Daoy (cell line): ENCODE measurements around the gene EDAR. TPM values are rescaled to one million over a fixed set of nuclear protein-coding genes. Genes with fewer than 3 reads are reported as not detected.

ENCODE experiments used
- DNase-seq: peaks from one replicate; pipeline ENCODE4 v3.0.0-alpha.2; 2015; ENCODE audit warnings: low read depth
- total RNA-seq: library from RNA; depleted of rRNA; stranded (reverse); fragments of >200 nt; shearing (Covaris generic); gene quantifications from 2 replicates; pipeline ENCODE4 v1.2.3, GENCODE V29; 2014

EDAR gene
- total RNA-seq, 1 experiment from 2014 or later, result not detected

DNA sequence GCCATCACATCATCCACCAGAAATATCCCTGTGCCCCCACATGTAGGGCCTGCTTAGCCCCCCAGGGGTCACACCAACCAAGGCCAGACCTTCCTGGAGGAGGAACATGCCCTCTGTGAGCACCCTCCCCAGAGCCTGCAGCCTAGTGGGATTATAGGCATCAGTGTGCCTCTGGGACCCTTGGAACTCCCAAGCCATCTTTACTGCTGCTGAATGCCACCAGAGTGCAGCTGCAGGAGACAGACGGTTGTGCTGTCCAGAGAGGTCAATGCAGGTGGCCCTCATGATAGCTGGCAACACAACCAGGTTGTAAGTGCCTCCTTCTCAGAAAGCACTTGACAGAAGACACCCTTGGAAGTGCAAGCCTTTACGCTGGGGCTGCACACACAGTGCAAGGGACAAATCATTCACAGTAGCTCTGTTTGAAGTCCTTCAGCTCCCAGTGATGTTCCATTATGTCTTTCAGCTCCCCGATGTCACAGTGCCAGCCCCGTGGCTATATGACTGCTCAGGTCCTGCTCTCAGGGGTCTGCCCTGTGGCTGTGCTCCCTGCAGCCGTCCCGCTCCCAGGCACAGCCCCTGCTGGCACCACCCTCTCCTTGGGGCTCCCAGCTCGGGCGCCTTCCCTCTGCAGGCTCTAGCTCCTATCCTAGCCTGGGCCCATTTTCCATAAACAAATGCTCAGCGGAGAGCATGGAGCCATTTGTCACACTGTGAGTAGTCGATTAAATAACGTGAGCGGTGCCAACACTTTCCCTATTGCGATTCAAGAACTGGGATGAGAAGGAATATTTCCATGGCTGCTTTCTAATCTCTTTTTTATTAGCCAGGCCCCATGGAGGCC is 65.1 kb downstream of the EDAR start:
- no peak for DNase-seq

DNA sequence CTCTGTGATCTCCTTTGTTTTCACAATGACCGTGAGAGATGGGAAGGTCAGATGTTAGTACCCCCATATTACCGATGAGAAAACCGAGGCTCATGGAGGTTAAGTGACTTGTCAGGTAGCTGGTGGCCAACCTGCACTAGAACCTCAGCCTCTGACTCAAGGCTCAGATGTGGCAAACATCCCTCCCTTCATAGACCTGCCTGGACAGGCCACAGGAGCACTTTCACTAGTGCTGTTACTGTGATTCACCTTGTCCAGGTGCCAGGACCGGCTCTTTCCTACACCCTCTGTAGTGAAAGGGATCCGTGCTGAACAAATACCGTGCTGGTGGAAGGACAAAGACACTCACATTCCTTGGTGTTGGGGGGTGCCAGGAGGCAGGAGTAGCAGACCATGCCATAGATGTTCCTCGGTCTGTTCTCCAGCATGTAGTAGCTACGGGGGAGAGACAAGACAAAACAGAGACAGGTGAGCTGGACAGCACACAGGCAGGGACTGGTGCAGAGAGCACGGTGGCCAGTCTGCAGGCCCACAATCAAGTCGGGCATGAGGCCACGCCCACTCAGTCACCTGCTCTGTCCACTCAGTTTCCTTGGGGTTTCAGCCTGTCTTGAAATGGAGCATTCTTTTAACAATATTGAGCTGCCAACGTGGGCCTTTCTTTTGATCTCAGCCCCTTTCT is 65.9 kb downstream of the EDAR start:
- no peak for DNase-seq

GRCh38 chr2:108922141-108922915 is 66.7 kb downstream of the EDAR start:
- peak; percentile 62 for DNase-seq

DNA sequence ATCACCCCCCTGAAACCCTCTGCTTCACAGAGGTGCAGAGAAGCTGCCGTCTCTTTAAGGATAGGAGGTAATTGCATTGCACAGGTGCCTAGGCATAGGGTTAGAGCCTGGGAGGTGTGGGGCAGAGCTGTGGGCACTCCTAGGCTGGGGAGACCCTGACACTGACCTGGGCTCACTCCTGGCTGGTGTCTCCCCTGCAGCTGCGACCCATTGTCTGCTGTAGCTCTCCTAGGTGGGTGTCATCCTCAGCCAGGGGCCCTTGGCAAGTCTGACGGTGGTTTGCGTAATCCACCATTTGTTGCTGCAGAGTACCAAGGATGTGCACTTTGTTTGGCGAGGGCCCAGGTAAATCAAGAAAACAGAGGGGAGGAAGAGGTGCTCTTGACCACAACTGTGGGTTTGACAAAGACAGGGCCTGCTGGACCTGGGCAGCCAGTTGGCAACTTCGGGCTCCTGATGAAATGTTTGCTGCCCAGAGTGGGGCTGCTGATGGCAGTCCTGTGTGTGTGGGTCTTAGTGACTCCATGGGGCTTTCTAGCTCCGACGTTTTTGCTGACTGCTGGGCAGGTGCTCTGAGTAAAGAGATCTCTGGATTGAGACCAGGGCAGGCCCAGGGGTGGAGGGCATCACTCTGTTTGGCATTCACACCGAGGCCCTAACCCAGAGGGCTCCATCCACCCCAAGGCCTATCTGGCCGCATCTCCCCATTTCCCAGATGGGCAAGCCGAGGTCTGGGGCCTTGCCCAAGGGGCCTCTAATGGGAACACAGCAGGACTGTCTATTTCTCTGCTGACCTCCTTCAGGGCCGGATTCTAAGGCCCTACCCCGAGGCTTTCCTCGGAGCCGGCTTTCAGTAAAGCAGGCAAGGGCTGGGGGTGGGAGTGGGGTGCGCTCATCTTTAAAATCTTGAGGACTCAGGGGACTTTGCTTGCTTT is 67.7 kb downstream of the EDAR start:
- no peak for DNase-seq

GRCh38 chr2:108920686-108921085 is 68.3 kb downstream of the EDAR start:
- no peak for DNase-seq

DNA sequence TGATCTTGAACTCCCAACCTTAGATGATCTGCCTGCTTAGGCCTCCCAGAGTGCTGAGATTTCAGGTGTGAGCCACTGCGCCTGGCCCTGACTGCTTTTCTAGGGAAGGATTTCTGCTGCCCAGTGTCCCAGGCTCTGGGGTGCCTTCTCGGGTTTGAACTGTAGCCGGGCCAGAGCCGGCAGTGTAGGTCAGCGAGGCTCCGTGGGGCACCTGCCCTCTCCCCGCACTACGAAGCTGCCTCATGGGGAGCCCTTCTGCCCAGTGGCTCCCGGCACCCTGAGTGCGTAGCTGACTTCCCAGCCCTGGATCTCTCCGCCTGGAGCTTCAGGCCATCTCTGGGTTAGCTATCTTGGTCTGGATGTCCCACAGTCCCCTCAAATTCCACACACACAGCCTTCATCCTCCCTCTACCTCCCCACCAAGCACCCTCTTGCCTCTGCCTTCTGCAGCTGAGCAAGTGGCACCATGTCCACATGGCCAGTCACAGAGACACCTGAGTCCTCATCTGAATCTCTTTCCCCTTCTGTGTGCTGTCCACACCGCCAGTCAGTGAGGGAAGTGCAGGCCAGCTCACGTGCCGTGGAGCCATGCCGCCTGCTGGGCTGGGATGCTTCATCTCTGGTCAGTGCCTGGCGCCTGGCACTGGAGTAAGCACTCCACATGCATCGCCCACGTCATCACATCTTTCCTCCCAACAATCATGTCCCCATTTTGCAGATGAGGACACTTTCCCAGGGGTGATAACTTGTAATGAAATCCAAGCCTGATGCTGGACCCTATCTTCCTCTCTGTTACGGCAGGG is 69.2 kb downstream of the EDAR start:
- DNase-seq, result no peak

DNA sequence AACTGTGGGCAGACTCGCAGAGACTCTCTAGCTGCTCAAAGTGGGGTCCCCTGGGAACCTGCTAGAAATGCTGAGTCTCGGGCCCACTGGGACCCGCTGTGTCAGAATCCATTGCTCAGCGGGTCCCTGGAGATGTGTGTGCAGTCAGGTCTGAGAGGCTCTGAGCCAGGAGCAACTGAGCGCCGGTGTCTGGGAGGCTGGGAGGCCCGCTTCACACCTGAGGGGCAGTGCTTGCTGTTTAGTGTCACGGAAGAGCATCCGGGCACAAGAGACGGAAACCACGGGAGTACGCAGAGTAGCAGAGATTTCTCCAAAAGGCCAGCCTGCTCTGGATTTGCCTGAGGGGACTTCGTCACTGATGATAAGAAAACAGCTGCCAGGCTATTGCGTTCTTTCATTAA is 70.1 kb downstream of the EDAR start:
- DNase-seq, result no peak

DNA sequence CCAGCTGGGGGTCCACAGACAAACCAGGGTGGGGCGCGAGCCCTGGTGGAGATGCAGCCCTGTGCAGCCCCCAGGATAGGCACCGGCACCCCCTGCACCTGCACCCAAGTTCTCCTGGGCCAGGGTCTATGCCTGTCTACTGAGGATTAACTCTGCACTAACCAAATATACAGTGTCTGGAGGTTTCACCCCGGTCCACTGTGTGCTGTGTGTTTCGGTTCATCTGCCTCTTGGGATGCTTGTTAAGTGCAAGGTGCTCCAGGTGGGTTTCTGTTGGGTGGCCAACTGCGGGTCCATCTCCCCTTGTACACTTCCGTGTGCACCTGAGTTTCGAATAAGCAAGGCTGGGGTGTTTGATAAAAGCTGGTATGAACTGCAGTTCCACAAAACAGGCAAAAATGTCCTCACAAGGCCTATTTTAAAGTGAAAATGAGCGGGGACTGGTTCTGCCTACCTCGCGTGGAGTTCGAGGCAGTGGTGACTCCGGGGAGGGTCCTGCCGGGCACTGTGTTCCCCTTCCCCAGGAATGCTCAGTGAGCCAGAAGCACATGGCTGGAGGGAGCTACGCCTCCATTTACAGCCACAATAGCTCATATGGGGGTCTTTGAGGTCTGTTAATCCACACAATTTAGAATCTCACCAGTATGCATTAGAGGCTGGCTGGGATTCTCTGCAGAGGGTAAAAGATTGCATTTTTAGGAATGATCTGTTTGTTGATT is 70.7 kb downstream of the EDAR start:
- DNase-seq, result no peak

- DNase-seq, result no peak
Observed at GRCh38 chr2:108917526-108917925, 71.5 kb downstream of the EDAR start.

- no peak for DNase-seq
Observed at GRCh38 chr2:108916796-108917421, 72.1 kb downstream of the EDAR start.

- DNase-seq, result no peak
Observed at GRCh38 chr2:108916122-108916795, 72.8 kb downstream of the EDAR start.

DNA sequence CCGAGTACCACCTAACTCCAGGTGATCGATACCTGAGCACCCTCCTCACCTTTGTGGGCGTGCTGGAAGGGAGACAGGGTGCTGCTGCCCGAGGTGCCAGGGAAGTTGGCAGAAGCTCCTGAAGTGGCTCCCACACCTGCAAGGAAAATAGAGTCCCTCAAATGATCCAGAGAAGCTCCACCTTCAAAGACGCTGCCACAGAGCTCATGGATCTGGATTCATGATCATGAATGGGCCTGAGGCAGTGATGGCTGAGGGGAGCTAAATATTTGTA is 76.5 kb downstream of the EDAR start:
- DNase-seq, result no peak

DNA sequence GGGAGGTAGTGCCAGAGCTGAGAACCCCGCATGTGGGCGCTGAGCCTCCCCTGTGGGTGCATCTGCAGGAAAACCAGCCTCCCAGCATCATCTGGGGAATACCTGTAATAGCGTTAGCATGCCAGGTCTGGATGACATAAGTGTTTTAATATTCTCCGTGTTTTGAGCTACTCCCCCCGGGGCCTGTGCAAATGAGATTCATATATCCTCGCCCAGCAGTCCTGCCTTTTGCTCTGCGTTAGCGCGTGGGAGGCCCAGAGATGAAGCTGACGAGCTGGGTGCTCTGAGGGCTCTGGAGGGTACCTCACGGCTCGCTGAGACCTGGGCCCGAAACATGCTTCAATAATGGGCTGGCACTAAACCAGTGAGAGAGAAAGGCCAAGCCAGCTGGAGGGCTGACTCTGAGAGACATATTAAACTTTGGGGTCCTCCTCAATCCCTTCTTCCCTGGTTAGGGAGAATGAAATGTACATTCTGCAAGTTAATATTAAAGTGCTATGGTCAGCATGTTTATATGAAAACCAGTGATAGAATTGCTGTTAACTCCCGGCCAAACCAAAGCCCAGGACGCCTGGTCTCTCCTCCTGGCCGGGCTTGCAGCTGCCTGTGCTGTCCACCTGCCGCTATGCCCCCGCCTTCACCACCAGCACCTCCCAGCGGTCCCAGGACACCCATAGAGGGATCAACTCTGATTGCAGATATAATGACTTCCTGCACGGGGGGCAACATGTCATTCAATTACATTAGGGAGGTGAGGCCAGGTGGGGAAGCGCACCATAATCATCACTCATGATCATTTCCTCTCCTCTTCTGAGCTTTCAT is 77.0 kb downstream of the EDAR start:
- DNase-seq, result no peak

- no peak for DNase-seq
Observed at GRCh38 chr2:108911401-108911800, 77.6 kb downstream of the EDAR start.

DNA sequence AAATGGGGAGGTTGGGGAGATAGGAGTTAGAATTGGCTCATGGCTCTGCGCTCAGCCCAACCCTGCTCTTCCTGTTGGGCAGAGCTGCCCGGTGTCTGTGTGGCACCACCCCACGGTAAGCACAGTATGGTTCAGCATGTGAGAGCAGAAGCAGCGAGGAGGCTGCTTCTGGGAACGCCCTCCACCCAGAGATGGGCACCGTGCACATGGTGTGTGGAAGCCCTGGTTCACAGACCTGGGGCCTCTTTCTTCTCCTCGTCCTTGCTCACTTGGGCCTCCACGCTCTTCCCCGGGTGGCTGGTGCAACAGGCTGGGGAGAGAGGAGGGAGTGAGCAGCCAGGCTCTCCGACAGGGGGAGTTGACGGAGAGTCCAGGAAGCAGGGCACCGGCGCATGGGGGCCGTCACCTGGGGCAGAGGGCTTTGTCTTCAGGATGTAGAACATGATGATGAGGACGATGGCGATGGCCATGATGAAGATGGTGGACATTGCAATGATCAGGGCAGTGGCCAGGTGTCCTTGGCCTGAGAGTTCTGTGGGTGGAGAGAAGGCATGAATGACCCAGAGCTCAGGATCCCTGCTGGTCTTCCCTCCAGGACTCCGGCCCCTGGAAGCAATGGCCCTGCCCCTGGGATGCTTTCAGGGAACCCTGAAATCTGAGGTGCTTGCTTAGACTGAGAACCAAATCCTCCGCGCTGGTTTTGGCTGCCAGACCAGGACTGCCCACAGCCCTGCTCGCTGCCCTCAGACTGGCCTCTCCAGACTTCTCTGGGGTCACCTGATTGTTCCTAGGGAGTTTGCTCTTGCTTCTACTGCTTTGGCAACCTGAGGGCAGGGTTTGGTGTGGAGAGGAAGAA is 78.3 kb downstream of the EDAR start:
- DNase-seq, result no peak

DNA sequence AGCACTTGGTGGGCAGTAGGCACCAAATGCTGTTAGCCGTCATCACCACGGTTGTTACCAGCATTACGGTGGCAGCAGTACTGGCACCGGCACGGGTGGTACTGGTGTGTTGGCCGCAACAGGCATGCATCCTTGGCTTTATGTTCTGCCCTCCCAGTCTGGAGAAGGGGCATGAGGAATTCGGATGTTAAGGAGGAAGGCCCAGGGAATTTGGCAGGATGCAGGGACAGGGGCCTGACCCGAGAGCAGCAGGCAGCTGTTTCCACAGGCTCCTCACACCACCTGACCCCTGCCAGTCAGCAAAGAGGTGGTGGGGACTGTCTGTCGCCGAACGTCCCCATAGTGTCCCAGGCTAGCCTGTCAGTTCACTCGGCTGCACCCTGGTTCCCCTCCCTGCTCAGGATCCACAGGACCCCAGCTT is 79.0 kb downstream of the EDAR start:
- DNase-seq, result no peak

DNA sequence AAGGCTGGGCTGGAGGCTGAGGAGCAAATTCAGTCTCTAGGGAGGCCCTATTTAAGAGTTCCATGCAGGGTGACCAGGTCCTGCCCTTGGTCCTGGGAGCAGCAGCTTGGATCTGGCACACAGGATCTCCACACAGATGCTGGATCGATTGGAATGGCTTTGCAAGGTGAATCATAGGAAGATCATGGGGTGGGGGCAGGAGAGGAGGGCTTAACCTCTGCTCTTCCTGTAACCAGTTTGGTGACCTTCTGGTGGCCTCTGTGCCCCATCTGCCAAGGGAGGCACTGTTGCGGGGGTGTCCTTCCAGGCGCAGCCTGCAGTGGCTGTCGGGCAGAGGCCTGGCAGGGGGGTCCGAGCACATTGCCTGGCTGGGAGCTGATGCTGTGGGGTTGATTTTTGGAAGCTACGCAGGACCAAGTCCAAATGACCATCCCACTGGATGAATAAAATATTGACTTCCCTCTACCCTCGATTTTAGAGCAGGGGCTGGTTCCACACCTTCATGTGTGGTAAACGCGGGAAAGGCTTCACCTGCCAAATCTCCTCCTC is 79.7 kb downstream of the EDAR start:
- no peak for DNase-seq
